Measurements from ENCODE around the gene GSAP. TPM values are rescaled to one million over a fixed set of nuclear protein-coding genes. Genes with fewer than 3 reads are reported as not detected.

GSAP gene
- total RNA-seq, 1 experiment from 2014 or later, result 2.0 TPM

GRCh38 chr7:77420438-77420837, 4.3 kb upstream of the GSAP start (continued):
- TF ChIP-seq ARID4B (CRISPR knock-in tag; IDR thresholded peaks at IDR 0.05; ENCODE audit: borderline replicate concordance) (no peak), HMGXB4 (CRISPR knock-in tag; IDR thresholded peaks at IDR 0.05) (no peak), ZNF219 (CRISPR knock-in tag; IDR thresholded peaks at IDR 0.05; ENCODE audit: borderline replicate concordance) (no peak), USF1 (CRISPR knock-in tag; IDR thresholded peaks at IDR 0.05) (no peak)

GRCh38 chr7:77419102-77419501, 3.0 kb upstream of the GSAP start:
- Mint-ChIP-seq H3K27ac (no peak overlapping the region), H3K9me3 (no peaks in the 10 kb centered on the region), H3K4me3 (no peak overlapping the region), H3K27me3 (ENCODE audit: low read depth) (peaks cover 36% of the 10 kb centered on the region), H3K4me1 (peaks cover 26% of the 10 kb centered on the region), H3K36me3 (no peaks in the 10 kb centered on the region)
- ChIA-PET CTCF (no interaction called here), POLR2A (no interaction called here)
- ATAC-seq (no peak), DNase-seq (ENCODE audit: low spot score) (no peak)
- TF ChIP-seq CTCF (IDR thresholded peaks at IDR 0.05), result no peak
- no peak for TF ChIP-seq ATF1 (CRISPR knock-in tag; IDR thresholded peaks at IDR 0.05)
- TF ChIP-seq TCF7 (CRISPR knock-in tag; IDR thresholded peaks at IDR 0.05; ENCODE audit: low read depth), result no peak
- TF ChIP-seq, protein P1, sequence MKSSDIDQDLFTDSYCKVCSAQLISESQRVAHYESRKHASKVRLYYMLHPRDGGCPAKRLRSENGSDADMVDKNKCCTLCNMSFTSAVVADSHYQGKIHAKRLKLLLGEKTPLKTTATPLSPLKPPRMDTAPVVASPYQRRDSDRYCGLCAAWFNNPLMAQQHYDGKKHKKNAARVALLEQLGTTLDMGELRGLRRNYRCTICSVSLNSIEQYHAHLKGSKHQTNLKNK (CRISPR knock-in tag; IDR thresholded peaks at IDR 0.05), result no peak
- TF ChIP-seq, protein P2, sequence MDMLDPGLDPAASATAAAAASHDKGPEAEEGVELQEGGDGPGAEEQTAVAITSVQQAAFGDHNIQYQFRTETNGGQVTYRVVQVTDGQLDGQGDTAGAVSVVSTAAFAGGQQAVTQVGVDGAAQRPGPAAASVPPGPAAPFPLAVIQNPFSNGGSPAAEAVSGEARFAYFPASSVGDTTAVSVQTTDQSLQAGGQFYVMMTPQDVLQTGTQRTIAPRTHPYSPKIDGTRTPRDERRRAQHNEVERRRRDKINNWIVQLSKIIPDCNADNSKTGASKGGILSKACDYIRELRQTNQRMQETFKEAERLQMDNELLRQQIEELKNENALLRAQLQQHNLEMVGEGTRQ (CRISPR knock-in tag; IDR thresholded peaks at IDR 0.05), result no peak
- no peak for TF ChIP-seq ESRRA (CRISPR knock-in tag; IDR thresholded peaks at IDR 0.05; ENCODE audit: borderline replicate concordance)

GRCh38 chr7:77417801-77418200, 1.7 kb upstream of the GSAP start:
- peaks cover 39% of the 10 kb centered on the region for H3K4me1 Mint-ChIP-seq
- H3K27ac Mint-ChIP-seq, result no peak overlapping the region
- POLR2A ChIA-PET, result no interaction called here
- CTCF ChIA-PET, result no interaction called here
- no peaks in the 10 kb centered on the region for H3K9me3 Mint-ChIP-seq
- DNase-seq (ENCODE audit: low spot score) (no peak), ATAC-seq (no peak)
- no peaks in the 10 kb centered on the region for H3K36me3 Mint-ChIP-seq
- H3K4me3 Mint-ChIP-seq, result no peak overlapping the region
- peaks cover 38% of the 10 kb centered on the region for H3K27me3 Mint-ChIP-seq (ENCODE audit: low read depth)
- TF ChIP-seq CTCF (IDR thresholded peaks at IDR 0.05) (no peak), RORB (CRISPR knock-in tag; IDR thresholded peaks at IDR 0.05) (no peak), ZNF425 (CRISPR knock-in tag; conservative IDR thresholded peaks at IDR 0.05) (no peak), ZNF121 (CRISPR knock-in tag; IDR thresholded peaks at IDR 0.05) (no peak), ZNF423 (CRISPR knock-in tag; IDR thresholded peaks at IDR 0.05) (no peak)
- TF ChIP-seq, protein P2 (CRISPR knock-in tag; IDR thresholded peaks at IDR 0.05), result no peak
- TF ChIP-seq, protein P3, sequence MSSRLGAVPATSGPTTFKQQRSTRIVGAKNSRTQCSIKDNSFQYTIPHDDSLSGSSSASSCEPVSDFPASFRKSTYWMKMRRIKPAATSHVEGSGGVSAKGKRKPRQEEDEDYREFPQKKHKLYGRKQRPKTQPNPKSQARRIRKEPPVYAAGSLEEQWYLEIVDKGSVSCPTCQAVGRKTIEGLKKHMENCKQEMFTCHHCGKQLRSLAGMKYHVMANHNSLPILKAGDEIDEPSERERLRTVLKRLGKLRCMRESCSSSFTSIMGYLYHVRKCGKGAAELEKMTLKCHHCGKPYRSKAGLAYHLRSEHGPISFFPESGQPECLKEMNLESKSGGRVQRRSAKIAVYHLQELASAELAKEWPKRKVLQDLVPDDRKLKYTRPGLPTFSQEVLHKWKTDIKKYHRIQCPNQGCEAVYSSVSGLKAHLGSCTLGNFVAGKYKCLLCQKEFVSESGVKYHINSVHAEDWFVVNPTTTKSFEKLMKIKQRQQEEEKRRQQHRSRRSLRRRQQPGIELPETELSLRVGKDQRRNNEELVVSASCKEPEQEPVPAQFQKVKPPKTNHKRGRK (CRISPR knock-in tag; IDR thresholded peaks at IDR 0.05; ENCODE audit: borderline replicate concordance), result no peak
